Transverse colon (tissue), 4 donors: ENCODE data around the gene CIROP. TPM values are rescaled to one million over a fixed set of nuclear protein-coding genes. Genes with fewer than 3 reads are reported as not detected.

Experiments used
- DNase-seq: peaks from one replicate; pipeline ENCODE4 v3.0.0-alpha.2; 2019
- H3K27ac ChIP-seq, 4 donors: fragments of 200-600 bp; sonication (generic); 2 replicates each; pipeline ENCODE4 v1.5.1; 2016 to 2018; ENCODE audit warnings: inconsistent platforms in 4 of 4
- H3K27me3 ChIP-seq: fragments of 200-600 bp; sonication (generic); 2 replicates; pipeline ENCODE4 v1.5.1; 2017; ENCODE audit warnings: inconsistent platforms
- H3K36me3 ChIP-seq, 4 donors: fragments of 200-600 bp; sonication (generic); 2 replicates each; pipeline ENCODE4 v1.5.1; 2017 to 2019; ENCODE audit warnings: inconsistent platforms in 4 of 4
- H3K4me1 ChIP-seq, 4 donors: fragments of 200-600 bp; sonication (generic); 2 replicates each; pipeline ENCODE4 v1.5.1; 2017 to 2020; ENCODE audit warnings: inconsistent platforms in 4 of 4
- H3K4me3 ChIP-seq, 4 donors: fragments of 200-600 bp; sonication (generic); 1 replicate in 1 of 4; 2 replicates in 3 of 4; pipeline versions ENCODE4 v1.5.1 to v1.6.1; 2017 to 2019; ENCODE audit warnings: inconsistent platforms in 4 of 4
- H3K9me3 ChIP-seq, 2 donors: fragments of 200-600 bp; sonication (generic); 2 replicates each; pipeline ENCODE4 v1.5.1; 2017 to 2019; ENCODE audit warnings: inconsistent platforms in 2 of 2
- EP300 ChIP-seq: sonication (generic); formaldehyde crosslinking; IDR thresholded peaks from one replicate; pipeline ENCODE4 v1.6.1; 2017; ENCODE audit warnings: antibody characterized with exemption, low read depth
- POLR2A ChIP-seq: fragments of 450-650 bp; IDR thresholded peaks from one replicate; pipeline ENCODE4 v1.6.1; 2016; ENCODE audit warnings: antibody characterized with exemption, mild to moderate bottlenecking, moderate library complexity
- POLR2AphosphoS5 ChIP-seq, 3 donors: sonication (generic); formaldehyde crosslinking; IDR thresholded peaks; one replicate each; pipeline ENCODE4 v1.6.1; 2016; ENCODE audit warnings: antibody characterized with exemption in 3 of 3
- WGBS, 2 donors: methylation state at CpG; one replicate each; pipeline ENCODE4 v1.1.5; 2018; ENCODE audit warnings: low coverage in 1 of 2; 5-methylcytosine and 5-hydroxymethylcytosine counted together
- in situ Hi-C, 4 donors: fragments of 200-750 bp; cut with MboI; loops; one replicate each; pipeline versions ENCODE4 v1.15.0 to v1.15.1; 2017; ENCODE audit warnings: low sequenced_read_pairs in 3 of 4, low pct_ligation_motif_present in 1 of 4, low pct_unique_long_range_greater_than_20kb in 1 of 4
- intact Hi-C: fragments of 100-400 bp; cut with DNase I; formaldehyde crosslinking; loops from one replicate; pipeline ENCODE4 v1.15.1; 2023; ENCODE audit warnings: low total_unique reads
- total RNA-seq, 4 donors: library from RNA; depleted of rRNA; stranded (reverse); fragments of >200 nt; gene quantifications; one replicate each; pipeline ENCODE4 v1.1.0, GENCODE V29; 2016
- TF ChIP-seq, protein P1 (sequence below), 5 experiments: fragments of 200-600 bp in 3 of 5; fragments of 450-650 bp in 2 of 5; sonication (generic) in 3 of 5; IDR thresholded peaks; 1 replicate in 2 of 5; 2 replicates in 3 of 5; pipeline ENCODE4 v1.5.1; 2016 to 2017; ENCODE audit warnings: antibody characterized with exemption in 5 of 5, inconsistent platforms in 3 of 5, mild to moderate bottlenecking in 2 of 5, moderate library complexity in 1 of 5

CIROP gene
- total RNA-seq, 4 donors from 2014 or later, result not detected

DNA sequence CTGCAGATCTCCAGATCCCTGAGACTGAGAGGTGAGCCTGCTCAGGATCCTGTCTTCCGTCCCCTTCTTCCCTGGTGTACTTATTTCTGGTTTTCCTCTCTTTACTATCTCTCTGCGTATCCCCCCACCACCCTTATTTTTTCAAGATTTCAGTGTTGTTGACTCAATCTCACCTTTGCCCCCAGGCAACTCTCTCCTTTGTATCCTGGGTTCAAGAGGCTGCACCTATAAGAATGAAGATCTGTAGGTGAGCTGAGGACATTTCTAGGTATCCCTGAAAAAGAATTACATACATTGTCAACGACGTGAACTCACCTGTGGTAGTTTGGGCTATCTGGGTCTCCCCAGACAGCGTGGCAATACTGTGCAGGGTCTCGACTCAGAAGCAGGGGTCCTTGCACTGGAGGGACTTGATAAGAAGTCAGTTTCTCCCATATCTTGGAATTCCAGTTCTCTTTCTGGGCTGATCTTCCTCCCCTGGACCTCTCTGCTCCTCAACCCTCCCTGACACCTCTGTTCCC is 659 bp downstream of the CIROP start:
- Histone ChIP-seq H3K4me1 (no peaks in the 10 kb centered on the region), H3K27ac (no peak overlapping the region), H3K36me3 (no peaks in the 10 kb centered on the region), H3K9me3 (no peaks in the 10 kb centered on the region), H3K27me3 (no peaks in the 10 kb centered on the region), H3K4me3 (no peak overlapping the region)
- in situ Hi-C loops (loop anchor here in 3 of 4 donors (25.0 kb wide), 1 partner anchor 183 kb away; the partner anchor contains the start of gene HOMEZ (in 3 of the 3)), intact Hi-C loops (no loop called here)
- DNase-seq, result no peak
- 88 to 89% methylated on average over 3 to 6 of the region's 6 CpGs for WGBS, 2 donors
- TF ChIP-seq EP300, result no peak
- TF ChIP-seq, protein P1, sequence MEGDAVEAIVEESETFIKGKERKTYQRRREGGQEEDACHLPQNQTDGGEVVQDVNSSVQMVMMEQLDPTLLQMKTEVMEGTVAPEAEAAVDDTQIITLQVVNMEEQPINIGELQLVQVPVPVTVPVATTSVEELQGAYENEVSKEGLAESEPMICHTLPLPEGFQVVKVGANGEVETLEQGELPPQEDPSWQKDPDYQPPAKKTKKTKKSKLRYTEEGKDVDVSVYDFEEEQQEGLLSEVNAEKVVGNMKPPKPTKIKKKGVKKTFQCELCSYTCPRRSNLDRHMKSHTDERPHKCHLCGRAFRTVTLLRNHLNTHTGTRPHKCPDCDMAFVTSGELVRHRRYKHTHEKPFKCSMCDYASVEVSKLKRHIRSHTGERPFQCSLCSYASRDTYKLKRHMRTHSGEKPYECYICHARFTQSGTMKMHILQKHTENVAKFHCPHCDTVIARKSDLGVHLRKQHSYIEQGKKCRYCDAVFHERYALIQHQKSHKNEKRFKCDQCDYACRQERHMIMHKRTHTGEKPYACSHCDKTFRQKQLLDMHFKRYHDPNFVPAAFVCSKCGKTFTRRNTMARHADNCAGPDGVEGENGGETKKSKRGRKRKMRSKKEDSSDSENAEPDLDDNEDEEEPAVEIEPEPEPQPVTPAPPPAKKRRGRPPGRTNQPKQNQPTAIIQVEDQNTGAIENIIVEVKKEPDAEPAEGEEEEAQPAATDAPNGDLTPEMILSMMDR (IDR thresholded peaks at IDR 0.05), result no peak
- no peak for TF ChIP-seq POLR2AphosphoS5 (IDR thresholded peaks at IDR 0.05)
- no peak for TF ChIP-seq POLR2A

DNA sequence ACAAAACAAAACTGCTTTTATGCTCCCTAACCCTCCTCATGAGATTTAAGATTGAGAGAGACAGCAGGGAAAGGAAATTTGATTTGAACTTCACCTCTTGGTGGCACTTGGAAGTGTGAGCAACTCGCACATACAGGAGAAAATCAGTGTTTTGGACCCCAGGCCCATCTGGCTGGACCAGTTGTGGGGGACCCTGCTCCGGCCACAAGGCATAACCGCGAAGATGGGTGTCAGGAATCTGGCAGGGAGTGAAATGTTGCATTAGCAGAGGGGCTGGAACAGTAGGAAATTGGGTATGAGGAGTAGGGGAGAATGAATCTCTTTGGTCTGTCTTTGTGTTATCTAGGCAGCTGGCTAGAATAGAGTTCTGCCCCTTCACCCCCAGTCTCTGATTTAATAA is 1.2 kb downstream of the CIROP start:
- no peaks in the 10 kb centered on the region for H3K27me3 ChIP-seq
- H3K4me1 ChIP-seq, result no peaks in the 10 kb centered on the region
- no peak for DNase-seq
- no peaks in the 10 kb centered on the region for H3K36me3 ChIP-seq
- in situ Hi-C loops (loop anchor here in 3 of 4 donors (25.0 kb wide), 1 partner anchor 184 kb away; the partner anchor contains the start of gene HOMEZ (in 3 of the 3)), intact Hi-C loops (no loop called here)
- WGBS, 2 donors, result 91 to 100% methylated on average over 3 to 4 of the region's 4 CpGs
- H3K9me3 ChIP-seq, result no peaks in the 10 kb centered on the region
- H3K27ac ChIP-seq, result no peak overlapping the region
- TF ChIP-seq POLR2A (no peak), EP300 (no peak), POLR2AphosphoS5 (IDR thresholded peaks at IDR 0.05) (no peak)
- TF ChIP-seq, protein P1 (IDR thresholded peaks at IDR 0.05), result no peak
- H3K4me3 ChIP-seq, result no peak overlapping the region

DNA sequence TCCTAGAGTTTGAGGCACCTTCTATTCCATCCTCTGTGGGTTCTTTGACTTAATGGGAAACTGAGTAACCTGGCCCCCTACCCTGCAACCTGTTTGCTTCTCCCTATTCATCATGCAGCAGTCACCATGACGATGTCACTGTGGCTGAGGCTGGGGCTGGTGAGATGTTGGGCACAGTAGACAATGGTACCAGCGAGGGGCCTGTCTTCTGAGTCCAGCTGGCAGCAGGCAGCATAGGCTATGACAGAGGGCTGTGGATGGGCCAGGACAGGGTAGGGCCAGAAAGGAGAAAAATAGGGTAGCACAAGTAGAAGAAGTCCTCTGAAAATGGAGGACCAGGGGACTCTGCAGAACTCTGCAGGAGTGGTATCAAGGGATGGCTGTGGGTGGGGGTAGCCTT is 2.0 kb downstream of the CIROP start:
- no peak for TF ChIP-seq EP300
- TF ChIP-seq POLR2AphosphoS5 (IDR thresholded peaks at IDR 0.05), result no peak
- no peak for TF ChIP-seq POLR2A
- TF ChIP-seq, protein P1 (IDR thresholded peaks at IDR 0.05), result no peak
- intact Hi-C loops, result no loop called here
- in situ Hi-C loops, result loop anchor here in 3 of 4 donors (25.0 kb wide), 1 partner anchor 184 kb away; the partner anchor contains the start of gene HOMEZ (in 3 of the 3)
- no peaks in the 10 kb centered on the region for H3K9me3 ChIP-seq
- peaks cover 0 to 6% (median 2%) of the 10 kb centered on the region in 4 donors for H3K36me3 ChIP-seq
- H3K27ac ChIP-seq, result no peak overlapping the region
- DNase-seq, result no peak
- H3K4me3 ChIP-seq, result no peak overlapping the region
- WGBS, 2 donors, result 89% methylated on average over 2 of the region's 2 CpGs; no CpG with 5 or more reads in 1 of the 2 donors
- no peaks in the 10 kb centered on the region for H3K27me3 ChIP-seq
- H3K4me1 ChIP-seq, result no peaks in the 10 kb centered on the region

DNA sequence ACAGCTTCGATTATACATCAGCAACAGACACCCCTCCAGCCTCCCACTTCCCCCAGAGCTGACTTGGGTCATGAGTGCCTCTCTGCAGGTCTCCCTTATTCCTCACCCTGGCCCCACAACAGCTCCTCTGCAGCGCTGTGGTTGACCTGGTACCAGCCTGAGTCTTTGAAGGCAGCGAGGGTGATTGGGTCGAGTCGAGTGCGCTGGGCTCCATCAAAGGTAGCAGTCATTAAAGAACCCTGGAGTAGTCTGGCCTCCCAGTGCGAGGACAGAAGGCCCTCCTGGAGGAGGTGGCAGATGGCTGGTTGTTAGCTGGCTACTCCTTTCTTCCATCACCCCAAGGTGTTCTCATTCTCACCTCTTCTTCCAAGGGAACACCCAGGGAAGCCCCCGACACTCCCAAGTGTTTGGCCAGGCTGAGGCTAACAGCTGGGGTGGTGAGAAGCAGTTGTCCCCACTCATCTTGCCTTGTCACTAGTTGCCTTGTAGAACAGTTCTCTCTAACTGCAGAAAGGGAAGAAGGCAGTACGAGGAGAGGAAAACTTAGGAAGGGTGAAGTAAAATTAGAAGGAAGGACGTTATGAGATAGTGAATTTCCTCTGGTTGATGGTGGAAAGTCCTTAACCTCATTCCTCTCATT is 2.7 kb downstream of the CIROP start:
- no peaks in the 10 kb centered on the region for H3K27me3 ChIP-seq
- H3K4me3 ChIP-seq, result no peak overlapping the region
- intact Hi-C loops, result no loop called here
- peaks cover 4 to 6% (median 5%) of the 10 kb centered on the region in 4 donors for H3K4me1 ChIP-seq
- in situ Hi-C loops, result loop anchor here in 3 of 4 donors (25.0 kb wide), 1 partner anchor 185 kb away; the partner anchor contains the start of gene HOMEZ (in 3 of the 3)
- DNase-seq, result no peak
- H3K27ac ChIP-seq, result no peak overlapping the region
- TF ChIP-seq EP300 (no peak), POLR2A (no peak), POLR2AphosphoS5 (IDR thresholded peaks at IDR 0.05) (no peak)
- TF ChIP-seq, protein P1 (IDR thresholded peaks at IDR 0.05), result no peak
- H3K36me3 ChIP-seq, result peaks cover 0 to 6% (median 2%) of the 10 kb centered on the region in 4 donors
- 65 to 78% methylated on average over 2 to 10 of the region's 10 CpGs for WGBS, 2 donors
- no peaks in the 10 kb centered on the region for H3K9me3 ChIP-seq
